Measurements from ENCODE around the gene C9orf85.

GRCh38 chr9:71981944-71982343 lies 70.5 kb downstream of the C9orf85 start:
- no peak for TF ChIP-seq POLR2A (IDR thresholded peaks at IDR 0.05)
- TF ChIP-seq CTCF (IDR thresholded peaks at IDR 0.05), result no peak
- no peak for TF ChIP-seq EP300 (IDR thresholded peaks at IDR 0.05)
- TF ChIP-seq POLR2AphosphoS5 (IDR thresholded peaks at IDR 0.05), result no peak

All from upper lobe of left lung (tissue), 4 donors.